H9 (cell line): ENCODE data around the gene PLD1. TPM values are rescaled to one million over a fixed set of nuclear protein-coding genes. Genes with fewer than 3 reads are reported as not detected.

Experiments used
- DNase-seq: peaks from one replicate; pipeline ENCODE4 v3.0.0-alpha.2; 2017
- H2AFZ ChIP-seq: one replicate; pipeline ENCODE4 v1.6.1; 2013; ENCODE audit warnings: mild to moderate bottlenecking, low read length, control low read depth, moderate library complexity
- H2AK5ac ChIP-seq: 2 replicates; pipeline ENCODE4 v1.6.1; 2013; ENCODE audit warnings: low read length, control low read depth, mixed read lengths; ENCODE audit not compliant: insufficient read length
- H2BK120ac ChIP-seq: one replicate; pipeline ENCODE4 v1.6.1; 2013; ENCODE audit warnings: low read depth, mild to moderate bottlenecking, low read length, control low read depth, inconsistent platforms; ENCODE audit not compliant: poor library complexity, severe bottlenecking
- H2BK12ac ChIP-seq: 2 replicates; pipeline ENCODE4 v1.6.1; 2013; ENCODE audit warnings: low read length, control low read depth, mixed read lengths, low read depth; ENCODE audit not compliant: insufficient read length
- H2BK15ac ChIP-seq: 2 replicates; pipeline ENCODE4 v1.6.1; 2013; ENCODE audit warnings: low read depth, low read length, control low read depth
- H2BK20ac ChIP-seq: one replicate; pipeline ENCODE4 v1.6.1; 2013; ENCODE audit warnings: low read depth, mild to moderate bottlenecking, low read length, control low read depth, inconsistent platforms; ENCODE audit not compliant: poor library complexity, severe bottlenecking
- H2BK5ac ChIP-seq: 2 replicates; pipeline ENCODE4 v1.6.1; 2013; ENCODE audit warnings: low read length, control low read depth, mixed read lengths; ENCODE audit not compliant: insufficient read length
- H3K14ac ChIP-seq: 2 replicates; pipeline ENCODE4 v1.6.1; 2013; ENCODE audit warnings: low read length, control low read depth; ENCODE audit not compliant: insufficient read depth
- H3K18ac ChIP-seq: 2 replicates; pipeline ENCODE4 v1.6.1; 2013; ENCODE audit warnings: low read depth, mild to moderate bottlenecking, mixed read lengths, low read length, control low read depth; ENCODE audit not compliant: insufficient read length
- H3K23ac ChIP-seq: 2 replicates; pipeline ENCODE4 v1.6.1; 2013; ENCODE audit warnings: low read length, control low read depth, mixed read lengths, low read depth; ENCODE audit not compliant: insufficient read length
- H3K23me2 ChIP-seq: 2 replicates; pipeline ENCODE4 v1.6.1; 2013; ENCODE audit warnings: low read depth, mild to moderate bottlenecking, mixed read lengths, low read length, control low read depth; ENCODE audit not compliant: insufficient read length, poor library complexity, severe bottlenecking
- H3K27ac ChIP-seq: 2 replicates; pipeline ENCODE4 v1.5.1; 2013; ENCODE audit warnings: low read length, control low read depth, mixed read lengths, low read depth; ENCODE audit not compliant: insufficient read length
- H3K27me3 ChIP-seq: 2 replicates; pipeline ENCODE4 v1.6.1; 2013; ENCODE audit warnings: low read length, control low read depth, inconsistent platforms; ENCODE audit not compliant: insufficient read depth
- H3K4ac ChIP-seq: 2 replicates; pipeline ENCODE4 v1.6.1; 2013; ENCODE audit warnings: low read depth, mild to moderate bottlenecking, control low read depth, inconsistent platforms, low read length, moderate library complexity
- H3K4me1 ChIP-seq: 2 replicates; pipeline ENCODE4 v1.6.1; 2013; ENCODE audit warnings: low read length, control low read depth, inconsistent platforms; ENCODE audit not compliant: insufficient read depth
- H3K4me2 ChIP-seq: 2 replicates; pipeline ENCODE4 v1.6.1; 2013; ENCODE audit warnings: low read length, control low read depth, mixed read lengths; ENCODE audit not compliant: insufficient read length, insufficient read depth
- H3K56ac ChIP-seq: 2 replicates; pipeline ENCODE4 v1.6.1; 2013; ENCODE audit warnings: low read depth, mild to moderate bottlenecking, mixed read lengths, low read length, control low read depth; ENCODE audit not compliant: insufficient read length
- H3K79me1 ChIP-seq: 2 replicates; pipeline ENCODE4 v1.6.1; 2013; ENCODE audit warnings: low read depth, mild to moderate bottlenecking, moderate library complexity, low read length, control low read depth, inconsistent platforms; ENCODE audit not compliant: insufficient read depth, poor library complexity, severe bottlenecking
- H3K79me2 ChIP-seq: 2 replicates; pipeline ENCODE4 v1.6.1; 2013; ENCODE audit warnings: low read length, control low read depth, inconsistent platforms; ENCODE audit not compliant: insufficient read depth
- H3K9ac ChIP-seq: 2 replicates; pipeline ENCODE4 v1.6.1; 2013; ENCODE audit warnings: low read length, control low read depth, mixed read lengths; ENCODE audit not compliant: insufficient read length; ENCODE audit errors: extremely low read depth
- H3K9me3 ChIP-seq: one replicate; pipeline ENCODE4 v1.6.1; 2013; ENCODE audit warnings: low read depth, low read length, inconsistent platforms; ENCODE audit not compliant: control insufficient read depth
- H3T11ph ChIP-seq: one replicate; pipeline ENCODE4 v1.6.1; 2013; ENCODE audit warnings: mild to moderate bottlenecking, low read length, control low read depth, inconsistent platforms
- H4K20me1 ChIP-seq: one replicate; pipeline ENCODE4 v1.6.1; 2013; ENCODE audit not compliant: control insufficient read depth, insufficient read length, insufficient read depth
- H4K5ac ChIP-seq: 2 replicates; pipeline ENCODE4 v1.6.1; 2013; ENCODE audit warnings: low read depth, mild to moderate bottlenecking, mixed read lengths, low read length, control low read depth; ENCODE audit not compliant: insufficient read length
- H4K8ac ChIP-seq: replicated peaks from 2 replicates; pipeline ENCODE4 v1.6.1; 2013; ENCODE audit warnings: low read length, control low read depth, mixed read lengths, low read depth; ENCODE audit not compliant: insufficient read length
- H4K91ac ChIP-seq: 2 replicates; pipeline ENCODE4 v1.6.1; 2013; ENCODE audit warnings: low read depth, mild to moderate bottlenecking, moderate library complexity, mixed read lengths, low read length, control low read depth; ENCODE audit not compliant: insufficient read length
- H3K27ac Mint-ChIP-seq, 3 experiments: 2 replicates in 2 of 3; 3 replicates in 1 of 3; pipeline ENCODE4 v1.8.0; 2020 to 2021; ENCODE audit warnings: mixed read lengths in 3 of 3, mild to moderate bottlenecking in 1 of 3, moderate library complexity in 1 of 3
- H3K27me3 Mint-ChIP-seq: 2 replicates; pipeline ENCODE4 v1.8.0; 2021; ENCODE audit warnings: low read depth, mild to moderate bottlenecking, moderate library complexity, mixed read lengths
- H3K36me3 Mint-ChIP-seq, 3 experiments: 2 replicates in 2 of 3; 3 replicates in 1 of 3; pipeline ENCODE4 v1.8.0; 2020 to 2021; ENCODE audit warnings: low read depth in 3 of 3, mixed read lengths in 3 of 3; ENCODE audit not compliant: insufficient read depth in 1 of 3
- H3K4me1 Mint-ChIP-seq, 2 experiments: 2 replicates each; pipeline ENCODE4 v1.8.0; 2020; ENCODE audit warnings: mixed read lengths in 2 of 2
- H3K4me3 Mint-ChIP-seq, 2 experiments: 2 replicates in 1 of 2; 3 replicates in 1 of 2; pipeline ENCODE4 v1.8.0; 2020 to 2021; ENCODE audit warnings: mild to moderate bottlenecking in 2 of 2, mixed read lengths in 2 of 2, moderate library complexity in 1 of 2
- H3K9me3 Mint-ChIP-seq, 2 experiments: 2 replicates in 1 of 2; 3 replicates in 1 of 2; pipeline ENCODE4 v1.8.0; 2020; ENCODE audit warnings: mild to moderate bottlenecking in 2 of 2, mixed read lengths in 2 of 2, moderate library complexity in 1 of 2
- CTCF ChIP-seq: fragments of 200-600 bp; sonication (generic); conservative IDR thresholded peaks from 3 replicates; pipeline ENCODE4 v1.8.0; 2021; ENCODE audit warnings: antibody characterized with exemption, mild to moderate bottlenecking
- WGBS: extraction: QIAGEN DNeasy Blood & Tissue Kit; methylation state at CpG from one replicate; pipeline ENCODE4 v1.1.7; 2013; ENCODE audit warnings: missing lambda C conversion rate, low lambda C conversion rate, mixed read lengths; ENCODE audit not compliant: insufficient read length; ENCODE audit errors: extremely low coverage; 5-methylcytosine and 5-hydroxymethylcytosine counted together
- total RNA-seq: library from RNA; stranded (reverse); gene quantifications from 2 replicates; pipeline ENCODE4 v1.2.1, GENCODE V29; 2021

PLD1 gene
- total RNA-seq, 1 experiment from 2014 or later: 1.8 TPM

GRCh38 chr3:171835116-171835515 is 24.8 kb upstream of the PLD1 start:
- no peaks in the 10 kb centered on the region for H3K23me2 ChIP-seq
- no peak overlapping the region for H2BK12ac ChIP-seq
- H3K4me1 ChIP-seq: 0 out of 2 replicates have a peak, but pooled peaks cover 2% of the 10 kb centered on the region
- no peak for TF ChIP-seq CTCF
- no peak overlapping the region for H3K9ac ChIP-seq
- no peaks in the 10 kb centered on the region for H3K79me2 ChIP-seq
- no peak overlapping the region for H2BK20ac ChIP-seq
- no peaks in the 10 kb centered on the region for H3K79me1 ChIP-seq
- no peaks in the 10 kb centered on the region for H3K27me3 ChIP-seq
- no peak overlapping the region for H3K23ac ChIP-seq
- H2BK120ac ChIP-seq: no peak overlapping the region
- no peak overlapping the region for H3K27ac Mint-ChIP-seq
- H2AK5ac ChIP-seq: no peak overlapping the region
- no peaks in the 10 kb centered on the region for H4K20me1 ChIP-seq
- no peaks in the 10 kb centered on the region for H3K36me3 Mint-ChIP-seq
- WGBS: no CpG with 5 or more reads among the region's 5 CpGs
- H2AFZ ChIP-seq: no peak overlapping the region
- no peaks in the 10 kb centered on the region for H3K9me3 Mint-ChIP-seq
- H3K27me3 Mint-ChIP-seq: no peaks in the 10 kb centered on the region
- H4K8ac ChIP-seq: no peak overlapping the region
- no peak overlapping the region for H3K14ac ChIP-seq
- H3K56ac ChIP-seq: no peak overlapping the region
- no peak overlapping the region for H3T11ph ChIP-seq
- H4K91ac ChIP-seq: no peak overlapping the region
- H2BK5ac ChIP-seq: no peak overlapping the region
- H3K4me2 ChIP-seq: no peak overlapping the region
- H4K5ac ChIP-seq: no peak overlapping the region
- H3K27ac ChIP-seq: no peak overlapping the region
- H3K9me3 ChIP-seq: no peaks in the 10 kb centered on the region
- no peak overlapping the region for H3K4me3 Mint-ChIP-seq
- no peak overlapping the region for H3K4ac ChIP-seq
- no peak for DNase-seq
- no peak overlapping the region for H2BK15ac ChIP-seq
- H3K18ac ChIP-seq: no peak overlapping the region
- peaks cover 8 to 9% of the 10 kb centered on the region in 2 experiments for H3K4me1 Mint-ChIP-seq
